Uterus (tissue), 2 donors: ENCODE measurements around the gene BSDC1.

Source experiments
- POLR2A ChIP-seq, 2 donors: fragments of 450-650 bp; IDR thresholded peaks; one replicate each; pipeline ENCODE4 v1.6.1; 2016; ENCODE audit warnings: antibody characterized with exemption in 2 of 2, mild to moderate bottlenecking in 1 of 2, moderate library complexity in 1 of 2
- TF ChIP-seq, protein P1 (sequence below), 4 experiments: fragments of 200-600 bp in 2 of 4; fragments of 450-650 bp in 2 of 4; sonication (generic) in 2 of 4; IDR thresholded peaks; one replicate each; pipeline ENCODE4 v1.5.1; 2016 to 2019; ENCODE audit warnings: antibody characterized with exemption in 4 of 4, mild to moderate bottlenecking in 2 of 4, moderate library complexity in 1 of 4

DNA sequence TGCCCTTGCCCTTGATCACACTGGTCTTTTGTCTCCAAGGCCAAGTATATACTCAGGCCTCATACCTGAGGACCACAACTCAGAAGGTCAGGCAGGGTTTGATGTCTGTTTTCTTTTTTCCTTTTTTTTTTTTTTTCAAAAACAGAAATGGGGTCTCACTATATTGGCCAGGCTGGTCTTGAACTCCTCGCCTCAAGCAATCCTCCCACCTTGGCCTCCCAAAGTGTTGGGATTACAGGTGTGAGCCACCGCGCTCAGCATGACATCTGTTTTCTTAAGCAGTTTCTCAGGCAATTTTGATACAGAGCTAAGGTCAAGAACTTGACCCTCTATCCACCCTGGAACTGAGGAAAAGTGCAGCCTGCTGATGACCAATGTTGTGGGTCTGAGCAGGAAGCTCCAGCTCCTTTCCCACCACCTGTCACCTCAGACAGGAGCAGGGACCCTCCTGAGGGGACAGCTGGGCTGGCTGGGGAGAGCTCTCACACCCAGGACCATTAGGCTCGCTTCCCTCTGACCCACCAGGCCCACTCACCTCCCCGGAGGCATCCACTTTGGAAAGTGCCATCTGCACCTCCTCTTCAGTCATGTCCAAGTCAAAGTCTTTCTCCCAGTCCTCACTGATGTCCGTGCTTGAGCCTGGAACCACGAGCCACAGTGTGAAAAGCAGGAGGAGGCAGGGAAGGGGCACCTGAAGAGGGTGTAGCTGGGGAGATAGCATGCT, 26.2 kb downstream of the BSDC1 start:
- TF ChIP-seq, protein P1, sequence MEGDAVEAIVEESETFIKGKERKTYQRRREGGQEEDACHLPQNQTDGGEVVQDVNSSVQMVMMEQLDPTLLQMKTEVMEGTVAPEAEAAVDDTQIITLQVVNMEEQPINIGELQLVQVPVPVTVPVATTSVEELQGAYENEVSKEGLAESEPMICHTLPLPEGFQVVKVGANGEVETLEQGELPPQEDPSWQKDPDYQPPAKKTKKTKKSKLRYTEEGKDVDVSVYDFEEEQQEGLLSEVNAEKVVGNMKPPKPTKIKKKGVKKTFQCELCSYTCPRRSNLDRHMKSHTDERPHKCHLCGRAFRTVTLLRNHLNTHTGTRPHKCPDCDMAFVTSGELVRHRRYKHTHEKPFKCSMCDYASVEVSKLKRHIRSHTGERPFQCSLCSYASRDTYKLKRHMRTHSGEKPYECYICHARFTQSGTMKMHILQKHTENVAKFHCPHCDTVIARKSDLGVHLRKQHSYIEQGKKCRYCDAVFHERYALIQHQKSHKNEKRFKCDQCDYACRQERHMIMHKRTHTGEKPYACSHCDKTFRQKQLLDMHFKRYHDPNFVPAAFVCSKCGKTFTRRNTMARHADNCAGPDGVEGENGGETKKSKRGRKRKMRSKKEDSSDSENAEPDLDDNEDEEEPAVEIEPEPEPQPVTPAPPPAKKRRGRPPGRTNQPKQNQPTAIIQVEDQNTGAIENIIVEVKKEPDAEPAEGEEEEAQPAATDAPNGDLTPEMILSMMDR (IDR thresholded peaks at IDR 0.05), result no peak
- no peak for TF ChIP-seq POLR2A (IDR thresholded peaks at IDR 0.05)
